Activated naive CD4-positive, alpha-beta T cell (primary cell): Measurements from ENCODE around the gene EGFL7.
"Not testable (repeated sequence)": the region's sequence is repeated elsewhere in the genome, so short reads cannot be mapped to it uniquely, and the experiment has no call there.

Experiments used
- DNase-seq, 4 experiments: peaks; one replicate each; lab custom pipeline; 2025; lab: John Stamatoyannopoulos, UW

EGFL7 gene

GRCh38 chr9:136697821-136698526 lies 35.3 kb downstream of the EGFL7 start:
- DNase-seq, result no peak

GRCh38 chr9:136698635-136699246 lies 36.0 kb downstream of the EGFL7 start:
- DNase-seq, result no peak

- no peak for DNase-seq
Measured at GRCh38 chr9:136700304-136700703, 37.6 kb downstream of the EGFL7 start.

GRCh38 chr9:136700959-136701667 lies 38.4 kb downstream of the EGFL7 start:
- peak; percentile 22 to 34 (median 28) for DNase-seq

- no peak for DNase-seq
Measured at GRCh38 chr9:136701668-136702053, 38.9 kb downstream of the EGFL7 start.

- no peak for DNase-seq
Measured at GRCh38 chr9:136703276-136703860, 40.7 kb downstream of the EGFL7 start.

- not testable (repeated sequence) for DNase-seq
Measured at GRCh38 chr9:136704741-136705140, 42.0 kb downstream of the EGFL7 start.

GRCh38 chr9:136705564-136705963 lies 42.8 kb downstream of the EGFL7 start:
- DNase-seq, result no peak

- no peak for DNase-seq
Measured at GRCh38 chr9:136707011-136707410, 44.3 kb downstream of the EGFL7 start.

GRCh38 chr9:136707849-136708517 lies 45.3 kb downstream of the EGFL7 start:
- DNase-seq, result no peak

GRCh38 chr9:136709454-136710109 lies 46.9 kb downstream of the EGFL7 start:
- DNase-seq, result no peak

- DNase-seq, result no peak
Measured at GRCh38 chr9:136710543-136710942, 47.8 kb downstream of the EGFL7 start.

- not testable (repeated sequence) for DNase-seq
Measured at GRCh38 chr9:136711219-136711648, 48.5 kb downstream of the EGFL7 start.

- no peak for DNase-seq
Measured at GRCh38 chr9:136711751-136712689, 49.3 kb downstream of the EGFL7 start, which contains the start of gene DIPK1B. DIPK1B (plus strand) TSS chr9:136712572; CDS start chr9:136712666, 94 bp downstream.

GRCh38 chr9:136712690-136713544 lies 50.2 kb downstream of the EGFL7 start:
- DNase-seq, result no peak

- DNase-seq, result no peak
Measured at GRCh38 chr9:136713550-136713949, 50.8 kb downstream of the EGFL7 start.

- DNase-seq, result no peak
Measured at GRCh38 chr9:136714096-136714892, 51.6 kb downstream of the EGFL7 start.

GRCh38 chr9:136714893-136715274 lies 52.2 kb downstream of the EGFL7 start:
- DNase-seq, result no peak

GRCh38 chr9:136717399-136717798 lies 54.7 kb downstream of the EGFL7 start:
- no peak for DNase-seq
